Activated T-helper 2 cell treated with anti-CD3 and anti-CD28 coated beads, Interferon-gamma antibody, Interleukin-2, Interleukin-4, amounts not matched to agents 10 μg/mL and 5 μg/mL and 100 μg/mL, durations not matched to agents 14 hours and 24 hours and 36 hours (primary cell): ENCODE data around the gene FOXJ1. TPM values are rescaled to one million over a fixed set of nuclear protein-coding genes. Genes with fewer than 3 reads are reported as not detected.

ENCODE experiments used
- DNase-seq: peaks from one replicate; pipeline ENCODE4 v3.0.0; 2021; ENCODE audit warnings: low spot score
- H3K27ac Mint-ChIP-seq: one replicate; pipeline ENCODE4 v1.8.0; 2021; ENCODE audit warnings: mixed read lengths
- H3K27me3 Mint-ChIP-seq: one replicate; pipeline ENCODE4 v1.8.0; 2021; ENCODE audit warnings: low read depth, mixed read lengths
- H3K36me3 Mint-ChIP-seq: one replicate; pipeline ENCODE4 v1.8.0; 2021; ENCODE audit warnings: low read depth, mixed read lengths
- H3K4me1 Mint-ChIP-seq: one replicate; pipeline ENCODE4 v1.8.0; 2021; ENCODE audit warnings: low read depth, mixed read lengths
- H3K4me3 Mint-ChIP-seq: one replicate; pipeline ENCODE4 v1.8.0; 2021; ENCODE audit warnings: low read depth, mild to moderate bottlenecking, moderate library complexity, mixed read lengths
- H3K9me3 Mint-ChIP-seq: one replicate; pipeline ENCODE4 v1.8.0; 2021; ENCODE audit warnings: mixed read lengths
- intact Hi-C: fragments of 100-400 bp; cut with micrococcal nuclease; formaldehyde crosslinking; loops from one replicate; pipeline ENCODE4 v1.15.1; 2023
- total RNA-seq: library from RNA; stranded (reverse); gene quantifications from 2 replicates; pipeline ENCODE4 v1.2.3, GENCODE V29; 2022

The FOXJ1 gene
- total RNA-seq, 1 donor from 2014 or later, result 0.11 TPM

GRCh38 chr17:76136276-76137000 is 4.6 kb downstream of the FOXJ1 start:
- Mint-ChIP-seq H3K9me3 (no peaks in the 10 kb centered on the region), H3K4me1 (peaks cover 11% of the 10 kb centered on the region), H3K27ac (no peak overlapping the region), H3K36me3 (no peaks in the 10 kb centered on the region), H3K4me3 (no peak overlapping the region), H3K27me3 (peaks cover 11% of the 10 kb centered on the region)
- intact Hi-C loops, result no loop called here
- no peak for DNase-seq

- Mint-ChIP-seq H3K27me3 (peaks cover 10% of the 10 kb centered on the region), H3K27ac (no peak overlapping the region), H3K9me3 (no peaks in the 10 kb centered on the region)
These were observed 5.2 kb downstream of the FOXJ1 start for GRCh38 chr17:76135810-76136188.

GRCh38 chr17:76134911-76135809 is 5.9 kb downstream of the FOXJ1 start:
- Mint-ChIP-seq H3K9me3 (no peaks in the 10 kb centered on the region), H3K27ac (no peak overlapping the region), H3K4me1 (peaks cover 6% of the 10 kb centered on the region), H3K4me3 (no peak overlapping the region), H3K27me3 (peaks cover 5% of the 10 kb centered on the region), H3K36me3 (no peaks in the 10 kb centered on the region)
- intact Hi-C loops, result no loop called here
- DNase-seq, result no peak

More at GRCh38 chr17:76135810-76136188, 5.2 kb downstream of the FOXJ1 start:
- intact Hi-C loops, result no loop called here
- H3K4me3 Mint-ChIP-seq, result no peak overlapping the region
- H3K4me1 Mint-ChIP-seq, result peaks cover 10% of the 10 kb centered on the region
- H3K36me3 Mint-ChIP-seq, result no peaks in the 10 kb centered on the region
- no peak for DNase-seq

- H3K4me3 Mint-ChIP-seq, result no peak overlapping the region
- H3K36me3 Mint-ChIP-seq, result no peaks in the 10 kb centered on the region
- intact Hi-C loops, result no loop called here
- H3K9me3 Mint-ChIP-seq, result no peaks in the 10 kb centered on the region
- H3K27me3 Mint-ChIP-seq, result no peaks in the 10 kb centered on the region
- no peak overlapping the region for H3K27ac Mint-ChIP-seq
- peaks cover 6% of the 10 kb centered on the region for H3K4me1 Mint-ChIP-seq
- no peak for DNase-seq
These were observed 8.3 kb downstream of the FOXJ1 start for GRCh38 chr17:76132574-76133338.

GRCh38 chr17:76131692-76132573 is 9.1 kb downstream of the FOXJ1 start:
- intact Hi-C loops, result no loop called here
- H3K4me1 Mint-ChIP-seq, result peaks cover 10% of the 10 kb centered on the region
- H3K4me3 Mint-ChIP-seq, result no peak overlapping the region
- DNase-seq, result no peak
- no peaks in the 10 kb centered on the region for H3K27me3 Mint-ChIP-seq
- H3K36me3 Mint-ChIP-seq, result no peaks in the 10 kb centered on the region
- H3K27ac Mint-ChIP-seq, result no peak overlapping the region
- H3K9me3 Mint-ChIP-seq, result no peaks in the 10 kb centered on the region

- intact Hi-C loops, result no loop called here
- no peak overlapping the region for H3K27ac Mint-ChIP-seq
- peaks cover 15% of the 10 kb centered on the region for H3K4me1 Mint-ChIP-seq
These were observed 9.9 kb downstream of the FOXJ1 start for GRCh38 chr17:76131051-76131691.

GRCh38 chr17:76130473-76130872 is 10.6 kb downstream of the FOXJ1 start:
- DNase-seq, result no peak
- H3K4me1 Mint-ChIP-seq, result peaks cover 15% of the 10 kb centered on the region

More at GRCh38 chr17:76131051-76131691, 9.9 kb downstream of the FOXJ1 start:
- Mint-ChIP-seq H3K27me3 (no peaks in the 10 kb centered on the region), H3K4me3 (no peak overlapping the region), H3K36me3 (no peaks in the 10 kb centered on the region), H3K9me3 (no peaks in the 10 kb centered on the region)
- no peak for DNase-seq

GRCh38 chr17:76125922-76126321 is 15.1 kb downstream of the FOXJ1 start:
- peaks cover 13% of the 10 kb centered on the region for H3K4me1 Mint-ChIP-seq

More at GRCh38 chr17:76130473-76130872, 10.6 kb downstream of the FOXJ1 start:
- H3K27ac Mint-ChIP-seq, result no peak overlapping the region
- no peaks in the 10 kb centered on the region for H3K9me3 Mint-ChIP-seq
- H3K36me3 Mint-ChIP-seq, result no peaks in the 10 kb centered on the region
- intact Hi-C loops, result no loop called here
- H3K4me3 Mint-ChIP-seq, result no peak overlapping the region
- H3K27me3 Mint-ChIP-seq, result no peaks in the 10 kb centered on the region

GRCh38 chr17:76125391-76125675 is 15.7 kb downstream of the FOXJ1 start:
- Mint-ChIP-seq H3K4me1 (peaks cover 15% of the 10 kb centered on the region), H3K27me3 (no peaks in the 10 kb centered on the region), H3K9me3 (no peaks in the 10 kb centered on the region), H3K4me3 (no peak overlapping the region), H3K27ac (no peak overlapping the region), H3K36me3 (no peaks in the 10 kb centered on the region)
- DNase-seq, result no peak
- intact Hi-C loops, result no loop called here

More at GRCh38 chr17:76125922-76126321, 15.1 kb downstream of the FOXJ1 start:
- H3K27ac Mint-ChIP-seq, result no peak overlapping the region
- no peak overlapping the region for H3K4me3 Mint-ChIP-seq
- intact Hi-C loops, result no loop called here
- no peaks in the 10 kb centered on the region for H3K36me3 Mint-ChIP-seq
- no peaks in the 10 kb centered on the region for H3K9me3 Mint-ChIP-seq
- H3K27me3 Mint-ChIP-seq, result no peaks in the 10 kb centered on the region
- DNase-seq, result no peak

GRCh38 chr17:76124582-76125390 is 16.3 kb downstream of the FOXJ1 start:
- intact Hi-C loops, result loop anchor here (5.0 kb wide), 1 partner anchor 173 kb away; no protein-coding TSS in a partner anchor
- Mint-ChIP-seq H3K27me3 (no peaks in the 10 kb centered on the region), H3K27ac (no peak overlapping the region)

More at GRCh38 chr17:76124582-76125390, 16.3 kb downstream of the FOXJ1 start:
- H3K9me3 Mint-ChIP-seq, result no peaks in the 10 kb centered on the region
- H3K36me3 Mint-ChIP-seq, result no peaks in the 10 kb centered on the region
- no peak overlapping the region for H3K4me3 Mint-ChIP-seq
- no peak for DNase-seq
- H3K4me1 Mint-ChIP-seq, result peaks cover 15% of the 10 kb centered on the region
